Tibial nerve (tissue), 4 donors: ENCODE data around the gene PTPN3.

Source experiments
- EP300 ChIP-seq, 2 donors: sonication (generic); formaldehyde crosslinking; IDR thresholded peaks; one replicate each; pipeline ENCODE4 v1.6.1; 2017; ENCODE audit warnings: antibody characterized with exemption in 2 of 2, mild to moderate bottlenecking in 1 of 2
- POLR2A ChIP-seq, 2 donors: fragments of 450-650 bp; IDR thresholded peaks; one replicate each; pipeline ENCODE4 v1.6.1; 2017; ENCODE audit warnings: antibody characterized with exemption in 2 of 2, mild to moderate bottlenecking in 2 of 2, moderate library complexity in 2 of 2
- TF ChIP-seq, protein P1 (sequence below), 5 experiments: fragments of 200-600 bp in 3 of 5; fragments of 450-650 bp in 2 of 5; sonication (generic) in 3 of 5; IDR thresholded peaks; one replicate each; pipeline ENCODE4 v1.5.1; 2016 to 2019; ENCODE audit warnings: antibody characterized with exemption in 5 of 5, mild to moderate bottlenecking in 3 of 5, moderate library complexity in 2 of 5

DNA sequence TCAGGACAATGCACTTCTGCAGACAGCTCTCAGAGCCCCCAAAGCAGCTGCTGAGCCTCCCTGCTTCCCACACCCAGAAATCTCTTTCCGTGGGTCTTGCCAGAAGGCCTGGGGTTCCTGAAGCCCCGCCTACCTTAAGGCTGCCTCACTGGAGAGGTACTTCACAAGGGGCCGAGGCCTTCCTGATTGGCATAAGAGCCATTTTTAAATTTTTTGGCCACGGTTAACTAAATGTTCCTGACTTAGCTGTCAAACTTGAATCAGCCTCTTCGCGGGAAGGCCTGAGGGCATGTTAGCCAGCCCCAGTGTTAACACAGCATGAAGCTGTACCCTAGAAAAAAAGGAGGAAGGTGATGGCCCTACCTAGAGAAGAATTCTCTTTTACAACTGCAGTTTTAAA lies 156.5 kb downstream of the PTPN3 start:
- TF ChIP-seq, protein P1, sequence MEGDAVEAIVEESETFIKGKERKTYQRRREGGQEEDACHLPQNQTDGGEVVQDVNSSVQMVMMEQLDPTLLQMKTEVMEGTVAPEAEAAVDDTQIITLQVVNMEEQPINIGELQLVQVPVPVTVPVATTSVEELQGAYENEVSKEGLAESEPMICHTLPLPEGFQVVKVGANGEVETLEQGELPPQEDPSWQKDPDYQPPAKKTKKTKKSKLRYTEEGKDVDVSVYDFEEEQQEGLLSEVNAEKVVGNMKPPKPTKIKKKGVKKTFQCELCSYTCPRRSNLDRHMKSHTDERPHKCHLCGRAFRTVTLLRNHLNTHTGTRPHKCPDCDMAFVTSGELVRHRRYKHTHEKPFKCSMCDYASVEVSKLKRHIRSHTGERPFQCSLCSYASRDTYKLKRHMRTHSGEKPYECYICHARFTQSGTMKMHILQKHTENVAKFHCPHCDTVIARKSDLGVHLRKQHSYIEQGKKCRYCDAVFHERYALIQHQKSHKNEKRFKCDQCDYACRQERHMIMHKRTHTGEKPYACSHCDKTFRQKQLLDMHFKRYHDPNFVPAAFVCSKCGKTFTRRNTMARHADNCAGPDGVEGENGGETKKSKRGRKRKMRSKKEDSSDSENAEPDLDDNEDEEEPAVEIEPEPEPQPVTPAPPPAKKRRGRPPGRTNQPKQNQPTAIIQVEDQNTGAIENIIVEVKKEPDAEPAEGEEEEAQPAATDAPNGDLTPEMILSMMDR (IDR thresholded peaks at IDR 0.05), result no peak
- TF ChIP-seq POLR2A (IDR thresholded peaks at IDR 0.05), result no peak
- no peak for TF ChIP-seq EP300 (IDR thresholded peaks at IDR 0.05)
